Omental fat pad (tissue), 4 donors: Measurements from ENCODE around the gene BAX. TPM values are rescaled to one million over a fixed set of nuclear protein-coding genes. Genes with fewer than 3 reads are reported as not detected.

ENCODE experiments used
- ATAC-seq: fragments of 150-250 bp; one replicate; pipeline ENCODE4 v1.9.1; 2016; ENCODE audit warnings: mild to moderate bottlenecking, moderate library complexity; ENCODE audit not compliant: low FRiP score
- DNase-seq: peaks from one replicate; pipeline ENCODE4 v3.0.0-alpha.2; 2019; ENCODE audit warnings: low spot score
- CTCF ChIP-seq, 3 donors: fragments of 450-650 bp; IDR thresholded peaks; one replicate each; pipeline ENCODE4 v1.5.1; 2016 to 2017; ENCODE audit warnings: antibody characterized with exemption in 3 of 3, mild to moderate bottlenecking in 3 of 3, moderate library complexity in 2 of 3
- total RNA-seq, 4 donors: library from RNA; depleted of rRNA; stranded (reverse); fragments of >200 nt; gene quantifications; one replicate each; pipeline ENCODE4 v1.1.0, GENCODE V29; 2016

Gene BAX
- total RNA-seq, 4 donors from 2014 or later: 26.4 to 64.2 (median 37.3) TPM

GRCh38 chr19:48991873-48992580 lies 37.4 kb downstream of the BAX start:
- TF ChIP-seq CTCF (IDR thresholded peaks at IDR 0.05): no peak
- peak; percentile 42 for DNase-seq
- ATAC-seq: peak; percentile 45

GRCh38 chr19:48992581-48993174 lies 38.0 kb downstream of the BAX start:
- ATAC-seq: no peak
- no peak for DNase-seq
- TF ChIP-seq CTCF (IDR thresholded peaks at IDR 0.05): no peak

- TF ChIP-seq CTCF (IDR thresholded peaks at IDR 0.05): peak in 2 of 3 donors; percentile 96 to 99
- peak; percentile 97 for ATAC-seq
Measured at GRCh38 chr19:48993175-48994034, 38.7 kb downstream of the BAX start, which contains the start of the genes GYS1 and RUVBL2. TSS of gene GYS1 (minus strand) at chr19:48993309. CDS start at chr19:48993112, 197 bp downstream. TSS of gene RUVBL2 (plus strand) at chr19:48993887. CDS start at chr19:48993912, 25 bp downstream.

GRCh38 chr19:48994035-48994386 lies 39.3 kb downstream of the BAX start:
- ATAC-seq: no peak
- TF ChIP-seq CTCF (IDR thresholded peaks at IDR 0.05): no peak
- no peak for DNase-seq

More at GRCh38 chr19:48993175-48994034, 38.7 kb downstream of the BAX start, which contains the start of the genes GYS1 and RUVBL2:
- peak; percentile 95 for DNase-seq

- TF ChIP-seq CTCF (IDR thresholded peaks at IDR 0.05): no peak
- ATAC-seq (no peak), DNase-seq (no peak)
Measured at GRCh38 chr19:48997972-48998371, 43.3 kb downstream of the BAX start.

GRCh38 chr19:48999481-49000325 lies 45.0 kb downstream of the BAX start:
- ATAC-seq: no peak
- DNase-seq: no peak
- TF ChIP-seq CTCF (IDR thresholded peaks at IDR 0.05): no peak
